ENCODE data around the gene S100PBP. TPM values are rescaled to one million over a fixed set of nuclear protein-coding genes. Genes with fewer than 3 reads are reported as not detected.

S100PBP gene
- total and polyA plus RNA-seq, 2 of the 13 experiments (the other 11 are each of a cell fraction or from before 2014, with no cell fraction given), result 20.4 to 26.1 TPM

- TF ChIP-seq NR2F1 (CRISPR knock-in tag; IDR thresholded peaks at IDR 0.05) (no peak), ZNF761 (CRISPR knock-in tag; conservative IDR thresholded peaks at IDR 0.05) (no peak), XBP1 (CRISPR knock-in tag; IDR thresholded peaks at IDR 0.05) (no peak), ZNF598 (CRISPR knock-in tag; IDR thresholded peaks at IDR 0.05; ENCODE audit: borderline replicate concordance) (no peak), CHCHD3 (CRISPR knock-in tag; IDR thresholded peaks at IDR 0.05) (no peak), NBN (conservative IDR thresholded peaks at IDR 0.05) (no peak), ZEB1 (IDR thresholded peaks at IDR 0.05; ENCODE audit: insufficient replicate concordance, low read depth) (no peak), ZNF34 (CRISPR knock-in tag; IDR thresholded peaks at IDR 0.05; ENCODE audit: borderline replicate concordance) (no peak), ZFP36 (IDR thresholded peaks at IDR 0.05; ENCODE audit: borderline replicate concordance, low read depth, low read length, partially characterized antibody) (no peak), ZNF749 (CRISPR knock-in tag; IDR thresholded peaks at IDR 0.05; ENCODE audit: borderline replicate concordance) (peak; percentile 19; the same call in 1 of the 2 replicates), HDAC2 (CRISPR knock-in tag; IDR thresholded peaks at IDR 0.05) (no peak), ZNF431 (CRISPR knock-in tag; IDR thresholded peaks at IDR 0.05; ENCODE audit: borderline replicate concordance, low read depth) (no peak), SALL1 (CRISPR knock-in tag; IDR thresholded peaks at IDR 0.05) (no peak), ZBTB7A (CRISPR knock-in tag; IDR thresholded peaks at IDR 0.05) (peak; percentile 29; the same call in 1 of the 2 replicates), SRY (CRISPR knock-in tag; IDR thresholded peaks at IDR 0.05) (no peak), ZNF724P (CRISPR knock-in tag; IDR thresholded peaks at IDR 0.05; ENCODE audit: borderline replicate concordance) (no peak), THYN1 (CRISPR knock-in tag; IDR thresholded peaks at IDR 0.05; ENCODE audit: borderline replicate concordance, low read depth) (no peak), TBP (CRISPR knock-in tag; IDR thresholded peaks at IDR 0.05) (no peak), MYPOP (CRISPR knock-in tag; IDR thresholded peaks at IDR 0.05) (no peak), SOX6 (IDR thresholded peaks at IDR 0.05) (no peak), SOX6 (CRISPR knock-in tag; IDR thresholded peaks at IDR 0.05) (no peak), ZNF816 (CRISPR knock-in tag; IDR thresholded peaks at IDR 0.05; ENCODE audit: borderline replicate concordance) (no peak), ZNF20 (CRISPR knock-in tag; IDR thresholded peaks at IDR 0.05) (no peak; the same call in 1 of the 2 replicates), HOXA3 (CRISPR knock-in tag; IDR thresholded peaks at IDR 0.05) (no peak), GFI1 (CRISPR knock-in tag; IDR thresholded peaks at IDR 0.05; ENCODE audit: borderline replicate concordance) (no peak), RARG (CRISPR knock-in tag; IDR thresholded peaks at IDR 0.05; ENCODE audit: low read depth) (0 out of 2 replicates have a peak, but pooled peaks have one; percentile 1), ADNP (CRISPR knock-in tag; IDR thresholded peaks at IDR 0.05) (no peak), ZZZ3 (CRISPR knock-in tag; IDR thresholded peaks at IDR 0.05; ENCODE audit: borderline replicate concordance) (no peak; the same call in 1 of the 2 replicates), CBX2 (IDR thresholded peaks at IDR 0.05; ENCODE audit: low read depth, low read length) (no peak), CBX2 (CRISPR knock-in tag; IDR thresholded peaks at IDR 0.05; ENCODE audit: low read depth) (no peak), ZNF615 (CRISPR knock-in tag; IDR thresholded peaks at IDR 0.05; ENCODE audit: borderline replicate concordance) (no peak), ZFAT (CRISPR knock-in tag; conservative IDR thresholded peaks at IDR 0.05) (no peak), MIER2 (CRISPR knock-in tag; IDR thresholded peaks at IDR 0.05) (no peak)
Measured at GRCh38 chr1:32817815-32818786, 648 bp downstream of the S100PBP start (continued).
